NB4 (cell line): ENCODE results near the gene CELF6.

Experiments
- CTCF ChIP-seq: IDR thresholded peaks from one replicate; pipeline ENCODE4 v1.5.1; 2012; ENCODE audit warnings: low read depth, low read length
- MYC ChIP-seq: IDR thresholded peaks from 2 replicates; pipeline ENCODE4 v1.6.1; 2011; ENCODE audit warnings: low read depth, low read length

DNA sequence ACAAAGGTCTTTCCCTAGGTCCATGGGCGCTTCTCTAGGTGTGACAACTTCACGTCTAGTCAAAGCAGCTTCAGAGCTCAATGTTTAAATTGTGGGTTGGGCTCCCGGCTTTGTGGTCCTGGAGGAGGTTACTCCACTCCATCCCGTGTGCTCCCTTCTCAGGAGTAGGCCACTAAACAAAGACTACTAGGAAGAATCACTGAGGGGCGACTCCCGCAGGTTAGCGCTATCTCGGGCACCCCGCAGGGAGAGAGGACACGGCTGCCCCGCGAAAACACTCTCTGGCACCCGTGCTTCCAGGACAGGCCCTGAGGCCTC is 48.1 kb downstream of the CELF6 start:
- TF ChIP-seq CTCF (no peak), MYC (no peak)
